ENCODE data around the gene TRIM16. TPM values are rescaled to one million over a fixed set of nuclear protein-coding genes. Genes with fewer than 3 reads are reported as not detected.
"Not testable (repeated sequence)": the region's sequence is repeated elsewhere in the genome, so short reads cannot be mapped to it uniquely, and the experiment has no call there.

The TRIM16 gene
- total RNA-seq, 1 donor from 2014 or later: 13.0 TPM

DNA sequence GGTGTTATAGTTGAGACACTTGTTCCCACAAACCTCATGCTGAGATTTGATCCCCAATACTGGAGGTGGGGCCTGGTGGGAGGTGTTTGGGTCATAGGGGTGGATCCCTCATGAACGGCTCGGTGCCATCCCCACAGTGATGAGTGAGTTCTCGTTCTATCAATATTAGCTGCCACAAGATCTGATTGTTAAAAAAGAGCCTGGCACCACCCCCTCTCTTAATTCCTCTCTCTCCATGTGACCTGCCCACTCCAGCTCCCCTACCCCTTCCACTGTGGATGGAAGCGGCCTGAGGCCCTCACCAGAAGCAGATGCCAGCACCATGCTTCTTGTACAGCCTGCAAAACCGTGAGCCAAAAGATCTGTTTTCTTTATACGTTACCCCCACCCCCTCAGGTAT, 31.2 kb downstream of the TRIM16 start:
- peaks cover 7% of the 10 kb centered on the region for H3K36me3 Mint-ChIP-seq (ENCODE audit: low read depth)
- H3K4me3 Mint-ChIP-seq (ENCODE audit: low read depth): no peak overlapping the region
- H3K4me1 Mint-ChIP-seq (ENCODE audit: low read depth): peaks cover 31% of the 10 kb centered on the region
- intact Hi-C loops (cut with micrococcal nuclease): no loop called here
- no peak for DNase-seq (ENCODE audit: low spot score)
- no peak overlapping the region for H3K27ac Mint-ChIP-seq
- H3K27me3 Mint-ChIP-seq (ENCODE audit: low read depth): no peaks in the 10 kb centered on the region
- H3K9me3 Mint-ChIP-seq: no peaks in the 10 kb centered on the region

DNA sequence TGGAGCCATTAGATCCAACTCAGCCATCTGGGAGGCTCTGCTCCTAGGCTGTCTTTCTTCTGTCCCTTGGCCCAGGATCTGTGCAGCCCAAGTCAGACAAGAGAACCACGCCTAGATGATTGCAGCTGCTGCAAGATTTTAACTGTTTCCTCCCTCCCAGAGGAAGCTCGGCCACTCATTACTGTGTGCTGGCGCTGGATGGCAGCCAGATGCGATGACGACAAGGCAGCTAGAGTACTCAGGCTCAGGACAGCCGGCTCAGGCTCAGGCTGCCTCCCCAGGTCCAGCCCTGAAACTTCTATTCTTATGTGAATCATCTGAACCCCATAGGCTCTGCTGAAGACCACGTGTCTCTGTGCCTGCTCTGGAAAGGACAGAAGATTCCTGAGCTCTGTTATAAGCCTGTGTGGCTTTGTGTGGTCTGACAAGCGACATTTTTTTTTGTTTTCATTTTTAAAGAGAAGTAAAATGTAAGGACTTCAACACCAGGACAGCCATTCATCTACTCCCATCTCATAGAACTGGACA, 32.5 kb downstream of the TRIM16 start:
- Mint-ChIP-seq H3K27me3 (ENCODE audit: low read depth) (no peaks in the 10 kb centered on the region), H3K4me3 (ENCODE audit: low read depth) (peak overlapping the region; percentile 66), H3K27ac (peak overlapping the region; percentile 39), H3K4me1 (ENCODE audit: low read depth) (peaks cover 30% of the 10 kb centered on the region), H3K9me3 (no peaks in the 10 kb centered on the region), H3K36me3 (ENCODE audit: low read depth) (no peaks in the 10 kb centered on the region)
- peak; percentile 36 for DNase-seq (ENCODE audit: low spot score)
- intact Hi-C loops (cut with micrococcal nuclease): no loop called here

DNA sequence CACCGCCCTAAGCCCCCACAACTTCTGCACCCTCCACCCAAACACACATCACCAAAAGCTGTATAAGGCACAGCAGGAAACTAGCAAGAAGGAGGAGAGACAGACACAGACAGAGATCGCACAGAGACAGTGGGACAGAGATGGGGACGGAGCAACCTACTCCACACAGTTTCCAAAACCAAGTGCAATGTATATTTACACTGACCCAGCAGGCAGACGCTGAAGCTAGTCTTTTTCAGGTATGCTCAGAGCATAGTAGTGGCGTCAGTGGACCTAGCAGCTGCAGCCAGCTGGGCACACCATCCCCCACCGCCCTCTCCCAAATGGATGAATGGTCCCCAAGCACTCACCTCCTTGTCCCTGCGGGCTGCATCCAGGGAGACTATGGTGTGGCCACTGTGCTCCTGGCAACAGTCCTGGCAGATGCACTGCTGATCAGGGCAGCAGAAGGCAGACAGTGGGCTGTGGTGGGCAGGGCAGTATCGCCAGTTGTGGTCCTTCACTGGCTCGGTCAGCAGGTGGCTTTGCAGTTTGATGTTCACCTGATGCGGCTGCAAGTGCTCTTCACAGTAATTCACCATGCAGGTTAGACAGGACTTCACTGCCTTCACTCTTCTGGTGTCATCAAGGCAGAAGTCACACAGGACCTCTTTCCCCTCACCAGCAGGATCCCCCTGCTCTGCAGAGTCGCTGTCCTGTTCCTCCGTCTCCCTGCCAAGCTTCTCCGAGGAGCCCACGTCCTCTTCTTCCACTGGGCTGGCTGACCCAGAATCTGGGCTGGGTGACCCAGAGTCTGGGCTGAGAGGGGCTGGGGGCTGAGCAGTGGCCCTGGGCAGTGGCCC, 33.1 kb downstream of the TRIM16 start:
- Mint-ChIP-seq H3K36me3 (ENCODE audit: low read depth) (no peaks in the 10 kb centered on the region), H3K4me3 (ENCODE audit: low read depth) (peak overlapping the region; percentile 69), H3K27me3 (ENCODE audit: low read depth) (no peaks in the 10 kb centered on the region), H3K4me1 (ENCODE audit: low read depth) (peaks cover 30% of the 10 kb centered on the region), H3K9me3 (no peaks in the 10 kb centered on the region), H3K27ac (peak overlapping the region; percentile 56)
- intact Hi-C loops (cut with micrococcal nuclease): no loop called here
- no peak for DNase-seq (ENCODE audit: low spot score)

DNA sequence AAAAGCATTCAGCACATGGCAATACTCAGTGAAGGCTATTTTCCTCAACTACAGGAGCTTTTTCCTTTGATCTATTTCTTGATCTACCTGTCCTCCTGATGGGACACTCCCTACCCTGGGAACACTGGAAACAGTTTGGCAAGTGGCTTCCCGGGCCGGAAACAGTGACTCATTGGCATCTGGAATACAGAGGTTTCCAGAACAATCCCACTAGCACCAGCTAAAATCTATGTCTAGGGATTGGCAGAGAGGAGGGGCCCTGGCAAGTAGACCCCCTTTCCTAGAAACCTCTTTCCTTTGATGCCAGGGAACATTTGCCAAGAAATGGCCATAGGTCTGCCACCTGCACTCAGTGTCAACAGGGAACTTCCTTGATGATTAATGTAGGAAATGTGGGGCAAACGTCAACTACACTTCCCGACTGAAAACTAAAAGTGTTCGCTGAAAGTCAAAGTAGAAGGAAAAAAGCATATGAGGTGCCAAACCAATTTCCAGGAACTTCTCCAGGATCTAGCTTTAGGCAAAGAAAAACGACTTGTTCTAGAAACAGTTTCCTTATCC, 34.2 kb downstream of the TRIM16 start:
- Mint-ChIP-seq H3K36me3 (ENCODE audit: low read depth) (no peaks in the 10 kb centered on the region), H3K4me1 (ENCODE audit: low read depth) (peaks cover 38% of the 10 kb centered on the region), H3K9me3 (no peaks in the 10 kb centered on the region), H3K27ac (no peak overlapping the region), H3K27me3 (ENCODE audit: low read depth) (no peaks in the 10 kb centered on the region), H3K4me3 (ENCODE audit: low read depth) (no peak overlapping the region)
- intact Hi-C loops (cut with micrococcal nuclease): no loop called here
- DNase-seq (ENCODE audit: low spot score): no peak

DNA sequence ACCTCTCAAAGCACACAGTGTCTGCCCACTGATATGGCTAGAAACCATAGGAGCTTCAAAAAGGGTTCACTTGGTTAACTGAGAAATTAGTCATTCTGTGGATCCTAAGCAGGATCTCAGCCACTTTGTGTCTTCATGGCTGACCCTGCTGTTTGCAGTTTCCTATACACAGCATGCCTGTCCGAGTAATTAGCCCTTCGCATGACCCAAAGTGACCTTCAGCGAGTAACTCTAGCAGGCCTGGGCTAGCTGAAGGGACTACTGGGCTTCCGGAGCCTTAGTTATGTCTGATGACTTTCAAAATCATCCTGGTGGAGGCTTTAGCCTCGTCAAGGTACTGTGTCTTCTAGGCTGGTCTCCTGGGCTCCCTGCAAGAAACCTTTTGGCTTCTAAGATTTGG, 35.7 kb downstream of the TRIM16 start:
- no peaks in the 10 kb centered on the region for H3K9me3 Mint-ChIP-seq
- no peak overlapping the region for H3K4me3 Mint-ChIP-seq (ENCODE audit: low read depth)
- no peak overlapping the region for H3K27ac Mint-ChIP-seq
- DNase-seq (ENCODE audit: low spot score): no peak
- intact Hi-C loops (cut with micrococcal nuclease): no loop called here
- H3K4me1 Mint-ChIP-seq (ENCODE audit: low read depth): peaks cover 38% of the 10 kb centered on the region
- H3K36me3 Mint-ChIP-seq (ENCODE audit: low read depth): no peaks in the 10 kb centered on the region
- no peaks in the 10 kb centered on the region for H3K27me3 Mint-ChIP-seq (ENCODE audit: low read depth)

DNA sequence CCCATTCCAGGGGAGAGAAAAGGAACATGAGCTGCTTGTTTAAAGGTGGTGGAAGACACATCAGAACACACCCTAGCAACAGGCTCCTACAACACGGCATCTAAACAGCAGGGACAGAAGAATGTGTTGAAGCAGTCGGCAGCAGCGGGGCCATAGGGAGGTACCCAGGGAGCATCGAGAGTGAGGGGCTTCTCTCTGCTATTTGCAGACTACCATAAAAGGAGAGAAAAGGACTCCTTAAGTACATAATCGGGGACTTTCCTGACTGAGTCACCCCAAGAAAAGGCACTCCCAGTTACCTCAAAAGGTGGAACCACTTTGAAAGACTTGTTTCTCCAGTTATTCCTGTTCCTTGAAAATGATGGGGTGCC, 38.2 kb downstream of the TRIM16 start:
- H3K27me3 Mint-ChIP-seq (ENCODE audit: low read depth); H3K36me3 Mint-ChIP-seq (ENCODE audit: low read depth); DNase-seq (ENCODE audit: low spot score); H3K4me3 Mint-ChIP-seq (ENCODE audit: low read depth); intact Hi-C loops (cut with micrococcal nuclease); H3K9me3 Mint-ChIP-seq: not testable (repeated sequence)
- Mint-ChIP-seq H3K27ac (peak overlapping the region; percentile 64), H3K4me1 (ENCODE audit: low read depth) (peaks cover 25% of the 10 kb centered on the region)

DNA sequence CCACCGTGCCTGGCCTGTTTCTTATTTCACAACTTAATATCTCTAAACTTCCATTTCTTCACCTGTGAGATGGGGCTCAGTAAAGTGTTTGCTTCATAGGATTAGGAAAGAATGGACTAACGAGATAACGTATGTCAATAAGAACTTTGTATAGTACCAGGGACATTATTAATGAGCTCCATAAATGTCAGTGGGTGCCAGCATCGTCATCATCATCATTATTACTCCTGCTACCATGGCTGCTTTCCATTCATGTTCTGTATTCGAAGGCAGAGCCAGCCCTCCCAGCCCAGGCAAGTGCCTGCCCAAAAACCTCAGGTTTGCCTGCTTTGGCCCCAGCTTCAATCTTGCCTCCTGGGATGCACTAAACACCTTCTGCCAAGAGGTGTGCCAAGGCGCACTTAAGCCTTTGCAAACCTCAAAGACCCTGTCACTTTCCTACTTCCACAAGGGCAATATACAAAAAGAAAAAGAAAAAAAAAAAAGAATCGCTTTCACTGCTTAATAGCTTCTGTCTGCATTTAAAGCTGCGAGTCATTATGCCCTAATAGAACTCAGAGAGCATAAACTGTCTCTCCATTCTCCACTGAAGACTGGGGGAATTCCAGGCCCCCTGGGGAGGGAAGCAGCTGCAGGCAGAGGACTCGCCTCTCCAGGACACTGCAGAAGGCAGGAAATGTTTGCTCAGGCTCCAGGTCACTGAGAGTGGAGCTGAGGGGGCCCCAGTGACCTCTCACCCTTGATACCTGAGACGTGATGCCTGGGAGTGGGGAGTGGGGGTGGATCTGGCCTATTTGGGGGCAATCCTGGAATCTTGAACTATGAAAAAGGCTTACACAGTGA, 38.8 kb downstream of the TRIM16 start:
- Mint-ChIP-seq H3K4me1 (ENCODE audit: low read depth) (peaks cover 19% of the 10 kb centered on the region), H3K27ac (peak overlapping the region; percentile 64)
- H3K9me3 Mint-ChIP-seq; intact Hi-C loops (cut with micrococcal nuclease); H3K4me3 Mint-ChIP-seq (ENCODE audit: low read depth); DNase-seq (ENCODE audit: low spot score); H3K36me3 Mint-ChIP-seq (ENCODE audit: low read depth); H3K27me3 Mint-ChIP-seq (ENCODE audit: low read depth): not testable (repeated sequence)

DNA sequence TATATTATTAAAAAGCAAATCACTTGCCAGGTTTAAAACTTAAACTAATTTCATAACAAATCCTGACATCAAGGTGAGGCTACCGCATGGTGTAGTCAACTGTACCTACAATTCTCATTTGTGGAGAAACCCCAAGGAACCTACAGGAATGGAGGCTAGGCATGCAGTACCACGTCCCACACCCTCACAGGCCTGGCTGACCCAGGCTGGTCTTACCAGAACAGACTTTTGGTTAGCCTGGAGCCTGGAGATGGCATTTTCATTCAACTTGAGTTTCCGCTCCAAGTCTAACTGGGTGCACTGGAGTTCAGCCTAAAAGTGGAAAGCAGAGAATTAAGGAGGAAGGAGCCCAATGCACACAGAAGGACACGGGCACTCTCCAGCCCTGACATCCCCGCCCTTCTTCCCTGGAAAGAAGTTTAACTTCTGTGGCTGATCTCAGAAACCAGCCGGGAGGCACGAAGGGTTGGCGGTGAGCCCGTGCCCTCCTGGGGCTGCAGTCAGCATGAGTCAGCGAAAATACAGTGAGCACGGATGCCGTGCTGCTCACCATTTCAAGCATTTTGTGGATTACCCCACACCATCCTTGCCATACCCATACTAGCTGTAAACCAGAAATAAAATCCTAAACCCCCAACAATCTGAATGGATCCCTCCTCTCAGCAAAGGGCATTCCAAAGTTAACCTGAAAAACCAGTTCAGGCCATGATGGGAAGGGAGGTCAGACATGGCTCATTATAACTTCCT, 41.4 kb downstream of the TRIM16 start:
- H3K9me3 Mint-ChIP-seq; H3K36me3 Mint-ChIP-seq (ENCODE audit: low read depth); H3K4me3 Mint-ChIP-seq (ENCODE audit: low read depth); H3K27me3 Mint-ChIP-seq (ENCODE audit: low read depth); H3K27ac Mint-ChIP-seq; intact Hi-C loops (cut with micrococcal nuclease); DNase-seq (ENCODE audit: low spot score): not testable (repeated sequence)
- H3K4me1 Mint-ChIP-seq (ENCODE audit: low read depth): peaks cover 10% of the 10 kb centered on the region

DNA sequence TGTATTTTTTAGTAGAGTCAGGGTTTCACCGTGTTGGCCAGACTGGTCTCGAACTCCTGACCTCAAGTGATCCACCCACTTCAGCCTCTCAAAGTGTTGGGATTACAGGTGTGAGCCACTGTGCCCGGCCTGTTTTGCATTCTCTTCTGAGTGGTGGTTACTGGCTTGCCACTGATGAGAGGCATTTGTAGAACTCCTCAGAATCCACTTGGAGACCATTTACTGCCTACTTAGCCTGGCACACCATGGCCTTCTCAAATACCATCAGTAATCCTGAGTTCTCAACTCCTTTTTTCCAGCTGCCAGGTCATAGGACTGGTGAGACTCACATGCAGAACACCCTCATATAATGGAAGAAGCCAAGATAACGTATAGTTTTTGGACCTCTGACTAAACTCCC, 42.1 kb downstream of the TRIM16 start:
- DNase-seq (ENCODE audit: low spot score); H3K27ac Mint-ChIP-seq; H3K4me1 Mint-ChIP-seq (ENCODE audit: low read depth); H3K27me3 Mint-ChIP-seq (ENCODE audit: low read depth); intact Hi-C loops (cut with micrococcal nuclease); H3K36me3 Mint-ChIP-seq (ENCODE audit: low read depth); H3K9me3 Mint-ChIP-seq; H3K4me3 Mint-ChIP-seq (ENCODE audit: low read depth): not testable (repeated sequence)

DNA sequence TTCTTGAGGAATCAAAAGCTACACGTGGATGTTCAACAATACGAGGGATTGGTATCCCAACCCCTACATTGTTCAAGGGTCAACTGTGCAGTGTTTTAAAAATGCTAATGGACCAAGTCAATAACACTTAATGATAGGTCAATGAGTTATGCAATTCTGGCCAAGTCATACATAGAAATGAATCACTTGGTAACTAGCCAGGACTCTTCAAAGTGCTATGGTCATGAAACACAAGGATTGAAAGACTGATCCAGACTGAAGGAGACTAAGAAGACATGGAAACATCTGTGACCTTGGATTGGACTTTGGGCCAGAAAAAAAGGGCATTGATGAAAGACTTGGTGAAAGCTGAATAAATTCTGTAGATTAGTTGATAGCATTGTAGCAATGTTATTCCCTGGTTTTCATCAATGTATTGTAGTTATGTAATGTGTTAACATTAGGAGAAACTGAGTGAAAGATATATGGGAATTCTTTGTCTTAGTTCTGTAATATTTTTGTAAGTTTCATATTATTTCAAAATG, 53.1 kb downstream of the TRIM16 start:
- H3K27ac Mint-ChIP-seq; H3K36me3 Mint-ChIP-seq (ENCODE audit: low read depth); DNase-seq (ENCODE audit: low spot score); H3K27me3 Mint-ChIP-seq (ENCODE audit: low read depth); H3K9me3 Mint-ChIP-seq; H3K4me1 Mint-ChIP-seq (ENCODE audit: low read depth); intact Hi-C loops (cut with micrococcal nuclease); H3K4me3 Mint-ChIP-seq (ENCODE audit: low read depth): not testable (repeated sequence)

DNA sequence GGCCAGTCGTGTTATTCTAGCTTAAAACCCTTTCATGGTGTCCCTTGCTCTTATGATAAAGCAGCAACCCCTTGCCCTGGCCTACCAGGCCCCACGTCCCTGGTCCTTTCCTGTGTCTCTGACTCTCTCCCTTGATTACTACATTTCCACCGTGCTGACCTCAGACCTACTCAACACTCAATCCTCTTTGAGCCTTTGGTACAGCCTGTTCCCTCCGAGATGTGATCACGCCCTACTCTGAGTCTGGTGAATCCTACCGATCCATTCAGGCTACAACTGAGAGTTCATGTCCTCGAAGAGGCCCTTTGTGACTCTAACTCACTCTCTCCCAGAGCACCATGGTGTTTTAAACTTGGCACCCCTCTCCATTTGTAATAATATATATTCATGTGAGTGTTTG, 54.1 kb downstream of the TRIM16 start:
- H3K36me3 Mint-ChIP-seq (ENCODE audit: low read depth); H3K9me3 Mint-ChIP-seq; H3K27me3 Mint-ChIP-seq (ENCODE audit: low read depth); H3K4me3 Mint-ChIP-seq (ENCODE audit: low read depth); H3K27ac Mint-ChIP-seq; intact Hi-C loops (cut with micrococcal nuclease); DNase-seq (ENCODE audit: low spot score); H3K4me1 Mint-ChIP-seq (ENCODE audit: low read depth): not testable (repeated sequence)

DNA sequence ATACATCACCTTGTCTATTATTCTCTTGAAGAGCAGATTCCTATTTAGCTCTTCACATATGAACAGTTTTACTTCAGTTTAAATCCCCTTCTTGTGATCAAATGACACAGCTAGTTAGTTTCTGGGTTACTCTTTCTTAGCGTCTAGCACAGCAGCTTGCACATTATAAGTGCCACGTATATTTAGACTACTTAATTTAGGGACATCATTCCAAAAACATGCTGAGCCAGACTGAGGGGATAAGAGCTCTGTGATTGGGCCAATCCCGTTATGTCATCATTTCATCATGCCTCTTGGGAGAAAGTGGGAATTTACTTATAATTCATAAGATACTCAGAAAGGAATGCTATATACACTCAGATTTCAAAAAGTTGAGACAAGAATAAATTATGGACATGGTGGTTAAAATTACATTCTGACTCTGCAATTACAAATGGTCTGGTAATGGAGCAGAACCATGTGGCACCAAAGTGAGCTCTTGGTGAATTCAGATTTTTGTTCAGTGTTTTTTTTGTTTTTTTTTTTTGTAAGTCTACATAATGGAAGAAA, 60.4 kb downstream of the TRIM16 start:
- H3K4me3 Mint-ChIP-seq (ENCODE audit: low read depth); intact Hi-C loops (cut with micrococcal nuclease); H3K27ac Mint-ChIP-seq; H3K4me1 Mint-ChIP-seq (ENCODE audit: low read depth); DNase-seq (ENCODE audit: low spot score); H3K9me3 Mint-ChIP-seq; H3K36me3 Mint-ChIP-seq (ENCODE audit: low read depth); H3K27me3 Mint-ChIP-seq (ENCODE audit: low read depth): not testable (repeated sequence)
